DMS 273 (cell line): ENCODE measurements around the gene NEDD4.
"Not testable (repeated sequence)": the region's sequence is repeated elsewhere in the genome, so short reads cannot be mapped to it uniquely, and the experiment has no call there.

Source experiments
- DNase-seq: peaks from one replicate; lab custom pipeline; 2025; ENCODE audit not compliant: unreplicated experiment; lab: John Stamatoyannopoulos, UW

Gene NEDD4

GRCh38 chr15:55897560-55898336, 95.7 kb downstream of the NEDD4 start:
- peak; percentile 74 for DNase-seq

DNA sequence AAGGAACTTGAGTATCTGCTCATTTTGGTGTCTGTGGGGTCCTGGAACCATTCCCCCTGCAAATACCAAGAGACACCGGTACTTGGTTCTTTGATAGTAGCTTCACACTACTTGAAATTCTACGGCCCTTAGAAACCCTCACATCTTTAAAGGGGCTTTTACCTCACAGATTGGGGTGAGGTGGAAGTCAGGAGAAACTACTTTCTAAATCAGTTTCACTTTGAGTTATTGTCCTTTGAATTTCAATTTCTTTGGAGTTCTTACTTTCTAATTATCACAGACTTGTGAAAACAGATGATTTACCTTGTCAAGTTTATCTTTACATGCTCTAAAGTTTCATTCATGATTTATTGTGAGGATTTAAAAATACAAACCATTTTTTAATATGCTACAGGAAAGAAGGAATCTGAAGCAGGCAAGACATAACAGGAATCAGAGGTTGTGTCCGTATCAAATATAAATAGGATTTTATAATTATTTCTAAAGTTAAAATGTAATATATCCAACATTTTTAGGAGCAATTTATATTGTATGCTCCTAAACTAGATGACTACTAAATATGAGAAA, 98.9 kb downstream of the NEDD4 start:
- DNase-seq = no peak

DNA sequence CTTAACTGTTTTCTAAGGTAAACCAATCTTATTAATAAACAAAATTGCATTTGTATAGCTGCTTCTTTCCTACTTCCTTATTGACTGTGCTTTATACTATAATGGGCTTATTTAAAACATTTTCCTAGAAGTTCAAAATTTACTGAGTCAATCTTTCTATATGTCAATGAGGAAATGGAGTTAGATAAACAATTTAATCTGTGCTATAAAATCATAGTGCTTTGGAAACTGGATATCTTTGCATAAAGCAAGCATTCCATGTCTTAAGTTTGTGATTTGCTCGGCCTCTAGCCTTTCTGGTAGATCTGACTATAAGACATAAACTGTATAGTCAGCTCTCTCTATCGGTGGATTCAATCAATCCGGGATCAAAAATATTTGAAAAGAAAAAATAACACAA, 99.6 kb downstream of the NEDD4 start:
- DNase-seq = no peak

GRCh38 chr15:55891196-55891595, 102.2 kb downstream of the NEDD4 start:
- no peak for DNase-seq

- DNase-seq = no peak
Observed at GRCh38 chr15:55884223-55884622, 109.2 kb downstream of the NEDD4 start.

- DNase-seq = no peak
Observed at GRCh38 chr15:55879181-55879580, 114.2 kb downstream of the NEDD4 start.

DNA sequence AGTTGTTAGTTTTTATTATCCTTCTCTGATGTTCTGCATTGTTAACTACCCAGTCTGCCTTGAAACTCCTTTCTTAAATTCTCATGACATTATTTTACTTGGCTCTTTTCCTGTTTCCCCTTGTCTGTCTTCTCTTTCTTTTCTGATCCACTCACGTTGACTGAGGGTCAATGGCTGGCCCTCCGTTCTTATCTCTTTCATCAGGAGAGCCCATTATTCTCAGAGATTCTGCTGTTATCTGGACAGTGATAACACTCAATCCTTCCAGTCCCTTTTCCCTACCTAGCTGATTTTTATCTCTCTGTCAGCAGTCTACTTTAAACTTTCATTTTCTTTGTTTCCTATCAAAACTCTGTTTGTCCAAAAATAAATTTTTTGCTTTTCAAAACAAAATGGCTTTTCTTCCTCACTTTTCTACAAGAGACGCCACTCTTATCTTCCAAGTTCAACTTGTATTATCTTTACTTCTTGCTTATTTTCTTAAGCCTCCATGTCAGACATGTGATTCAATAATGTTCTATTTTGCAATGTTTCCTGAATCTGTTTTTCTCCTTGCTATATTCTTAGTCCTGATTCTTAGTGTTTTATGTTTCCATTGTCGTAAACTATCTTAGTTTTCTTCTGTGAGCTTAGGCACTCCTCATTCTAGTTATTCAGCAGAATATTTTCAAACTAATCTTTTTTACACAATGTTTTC, 120.2 kb downstream of the NEDD4 start:
- no peak for DNase-seq

DNA sequence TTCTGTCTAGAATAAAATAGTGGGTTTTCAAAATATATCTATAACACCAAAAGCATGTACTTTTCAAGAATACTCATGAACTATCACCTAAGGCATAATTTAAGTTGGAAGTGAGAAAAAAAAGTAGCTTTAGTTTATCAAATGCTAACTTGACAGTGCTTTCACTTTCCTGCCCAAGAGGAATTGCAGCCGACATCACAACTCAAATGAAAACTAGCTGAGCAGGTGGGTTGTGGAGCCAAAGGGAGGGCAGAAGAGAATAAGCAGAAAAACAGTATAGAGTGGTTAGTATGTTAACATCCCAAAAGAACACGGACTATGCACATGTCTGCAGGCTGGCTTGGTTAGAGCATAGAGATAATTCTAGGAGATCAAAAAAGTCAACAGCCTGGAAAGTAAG, 120.9 kb downstream of the NEDD4 start:
- no peak for DNase-seq

GRCh38 chr15:55869660-55870059, 123.8 kb downstream of the NEDD4 start:
- no peak for DNase-seq

DNA sequence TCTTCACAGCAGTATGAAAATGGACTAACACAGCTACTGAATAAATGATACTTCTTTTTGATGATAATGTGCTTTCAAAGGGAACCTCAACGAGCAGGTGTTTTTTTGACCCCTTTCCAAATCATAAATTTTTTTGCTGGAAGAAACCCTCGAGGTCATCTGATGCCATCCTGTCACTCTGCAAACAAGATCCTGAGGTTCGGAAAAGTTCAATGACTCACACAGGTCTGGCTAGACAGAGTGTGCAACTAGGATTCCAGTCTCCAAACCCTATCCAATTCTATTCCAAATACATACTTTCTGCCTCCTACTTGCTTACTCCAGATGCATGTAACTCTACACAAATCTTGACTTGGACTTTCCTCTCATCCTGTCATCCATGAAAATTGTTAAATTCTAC, 124.7 kb downstream of the NEDD4 start:
- no peak for DNase-seq

DNA sequence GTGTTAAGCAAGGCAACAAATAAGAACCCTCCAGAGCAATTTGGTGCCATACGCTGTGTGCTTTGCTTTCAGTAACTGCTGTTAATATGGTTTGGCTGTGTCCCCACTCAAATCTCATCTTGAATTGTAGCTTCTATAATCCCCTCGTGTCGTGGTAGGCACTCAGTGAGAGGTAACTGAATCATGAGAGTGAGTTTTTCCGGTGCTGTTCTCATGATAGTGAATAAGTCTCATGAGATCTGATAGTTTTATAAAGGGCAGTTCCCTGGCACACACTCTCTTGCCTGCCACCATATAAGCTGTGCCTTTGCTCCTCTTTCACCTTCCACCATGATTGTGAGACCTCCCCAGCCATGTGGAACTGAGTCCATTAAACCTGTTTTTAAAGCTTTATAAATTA, 125.1 kb downstream of the NEDD4 start:
- not testable (repeated sequence) for DNase-seq

GRCh38 chr15:55863911-55864310, 129.5 kb downstream of the NEDD4 start:
- DNase-seq = no peak

- no peak for DNase-seq
Observed at GRCh38 chr15:55861115-55861514, 132.3 kb downstream of the NEDD4 start.

- DNase-seq = no peak
Observed at GRCh38 chr15:55860468-55860867, 132.9 kb downstream of the NEDD4 start.

GRCh38 chr15:55859681-55860080, 133.7 kb downstream of the NEDD4 start:
- DNase-seq = no peak

GRCh38 chr15:55858661-55859060, 134.8 kb downstream of the NEDD4 start:
- peak; percentile 36 for DNase-seq

DNA sequence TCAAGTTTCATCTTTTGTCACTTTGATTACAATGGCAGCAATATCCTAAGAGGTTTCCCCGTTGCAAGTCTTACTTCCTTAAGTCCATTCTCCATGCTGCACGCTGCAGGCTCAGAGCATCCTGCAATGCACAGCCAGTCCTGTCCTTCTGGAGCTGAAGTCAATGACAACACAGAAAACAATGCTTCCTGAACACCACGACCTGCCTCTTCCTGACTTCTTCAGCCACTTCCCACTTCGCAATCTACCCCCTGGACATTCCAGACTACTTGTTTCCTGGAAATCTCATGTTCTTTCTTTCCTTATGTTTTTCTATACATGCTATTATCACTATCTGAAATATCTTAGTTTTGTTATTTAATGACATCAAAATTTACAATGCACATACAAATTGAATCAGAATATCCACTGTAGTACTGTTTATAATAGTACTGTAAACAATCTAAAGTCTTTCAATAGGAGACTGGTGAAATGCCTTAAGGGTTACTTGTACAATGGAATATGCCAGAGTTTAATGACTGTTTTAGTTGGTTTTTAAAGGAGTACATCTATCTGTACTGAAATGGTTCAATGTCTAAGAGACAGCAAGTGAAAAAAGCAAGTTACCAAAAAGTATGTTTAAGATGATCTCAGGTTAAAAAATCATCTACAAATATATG, 136.8 kb downstream of the NEDD4 start:
- DNase-seq = no peak

DNA sequence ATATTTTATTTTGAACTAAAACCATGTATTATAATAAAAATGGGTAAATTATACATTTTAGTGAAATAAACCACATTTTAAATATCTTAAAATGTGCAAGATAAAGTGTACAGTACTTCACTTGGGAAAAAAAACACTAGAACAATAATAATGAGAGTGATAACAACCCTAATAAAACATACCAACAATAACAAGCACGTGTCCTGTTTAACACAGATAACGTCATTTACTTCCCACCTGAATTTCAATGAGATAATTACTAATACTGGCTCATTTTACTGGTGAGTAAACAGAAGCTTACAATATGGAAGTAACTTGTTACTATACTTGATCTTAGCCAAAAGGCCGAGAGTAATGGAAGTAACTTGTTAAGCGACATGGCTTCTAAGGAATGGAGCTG, 140.3 kb downstream of the NEDD4 start:
- DNase-seq = no peak

DNA sequence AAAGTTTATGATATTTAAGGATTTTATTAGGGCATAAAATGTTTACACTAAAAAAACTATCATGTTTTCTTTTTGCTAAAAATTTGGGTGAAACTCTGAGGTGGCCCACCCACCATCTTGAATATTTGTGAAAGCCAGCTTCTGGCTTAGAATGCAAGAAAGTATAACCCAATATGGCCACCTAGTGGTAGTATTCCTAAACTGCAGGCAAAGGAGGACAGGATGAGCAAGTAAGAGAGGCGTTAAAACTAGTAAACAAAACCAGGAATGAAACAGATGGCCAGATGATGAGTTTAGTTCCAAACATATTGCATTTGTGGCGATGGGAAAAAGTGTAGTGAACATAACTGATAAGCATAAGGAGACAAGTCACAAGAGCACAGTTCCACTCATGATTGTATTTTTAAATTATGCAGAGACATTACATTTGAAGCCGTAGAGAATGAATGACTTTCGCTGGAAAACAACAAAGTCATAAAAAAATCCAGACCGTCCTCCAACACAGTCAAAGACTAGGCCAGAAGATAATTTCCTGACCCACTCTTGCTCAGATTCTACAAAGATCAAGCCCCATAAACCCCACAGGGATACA, 147.2 kb downstream of the NEDD4 start:
- peak; percentile 90 for DNase-seq

GRCh38 chr15:55842897-55843296, 150.5 kb downstream of the NEDD4 start:
- not testable (repeated sequence) for DNase-seq

DNA sequence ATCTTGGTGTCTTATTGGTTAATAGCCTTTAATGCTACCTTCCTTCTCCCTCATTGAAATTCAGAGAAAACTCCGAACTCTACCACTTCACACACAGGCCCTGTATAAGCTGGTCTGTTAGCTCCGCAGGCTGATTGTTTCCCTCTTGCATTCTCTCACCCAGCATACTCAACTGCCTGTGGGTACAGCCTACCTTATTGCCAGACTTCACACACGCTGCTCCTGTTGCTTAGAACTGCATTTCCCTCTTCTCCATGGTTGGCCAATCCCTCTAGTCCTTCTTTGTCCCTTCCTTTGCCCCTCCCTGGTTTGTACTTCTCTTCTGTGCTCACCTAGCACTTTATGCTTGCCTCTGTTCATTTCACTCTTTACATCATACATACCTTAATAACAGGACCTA, 157.5 kb downstream of the NEDD4 start:
- DNase-seq = no peak
